Trophoblast cell (in vitro differentiated cells and primary cell): ENCODE measurements around the gene FARSA.

Source experiments
- DNase-seq, 2 donors: peaks; one replicate each; pipeline ENCODE4 v3.0.0-alpha.2; 2016
- H2AFZ ChIP-seq: 2 replicates; pipeline ENCODE4 v1.6.1; 2013; ENCODE audit warnings: low read length, moderate library complexity, mild to moderate bottlenecking; ENCODE audit not compliant: insufficient read depth, poor library complexity
- H2AK5ac ChIP-seq: 2 replicates; pipeline ENCODE4 v1.6.1; 2013; ENCODE audit warnings: mild to moderate bottlenecking, low read length
- H2BK120ac ChIP-seq: 2 replicates; pipeline ENCODE4 v1.6.1; 2013; ENCODE audit warnings: low read length, mild to moderate bottlenecking, moderate library complexity; ENCODE audit not compliant: insufficient read depth, poor library complexity
- H2BK12ac ChIP-seq: 2 replicates; pipeline ENCODE4 v1.6.1; 2013; ENCODE audit warnings: mild to moderate bottlenecking, low read length, moderate library complexity
- H2BK5ac ChIP-seq: 2 replicates; pipeline ENCODE4 v1.6.1; 2013; ENCODE audit warnings: low read length, low read depth, moderate library complexity, mild to moderate bottlenecking; ENCODE audit not compliant: poor library complexity
- H3K14ac ChIP-seq: 2 replicates; pipeline ENCODE4 v1.6.1; 2013; ENCODE audit warnings: mild to moderate bottlenecking, low read length
- H3K18ac ChIP-seq: 2 replicates; pipeline ENCODE4 v1.6.1; 2013; ENCODE audit warnings: mild to moderate bottlenecking, low read length
- H3K23ac ChIP-seq: 2 replicates; pipeline ENCODE4 v1.6.1; 2013; ENCODE audit warnings: low read length
- H3K27ac ChIP-seq: 2 replicates; pipeline ENCODE4 v1.5.1; 2013; ENCODE audit warnings: low read depth, mild to moderate bottlenecking, inconsistent platforms, low read length, moderate library complexity
- H3K27me3 ChIP-seq: 2 replicates; pipeline ENCODE4 v1.6.1; 2013; ENCODE audit warnings: inconsistent platforms, mild to moderate bottlenecking, low read length, moderate library complexity; ENCODE audit not compliant: insufficient read depth
- H3K36me3 ChIP-seq, 2 experiments: 1 replicate in 1 of 2; 2 replicates in 1 of 2; pipeline ENCODE4 v1.6.1; 2013; ENCODE audit warnings: low read length in 2 of 2, mild to moderate bottlenecking in 2 of 2, moderate library complexity in 1 of 2; ENCODE audit not compliant: insufficient read depth in 2 of 2, control insufficient read depth in 1 of 2
- H3K4ac ChIP-seq: 2 replicates; pipeline ENCODE4 v1.6.1; 2013; ENCODE audit warnings: low read depth, mild to moderate bottlenecking, low read length, moderate library complexity
- H3K4me1 ChIP-seq, 2 experiments: 1 replicate in 1 of 2; 2 replicates in 1 of 2; pipeline ENCODE4 v1.6.1; 2013; ENCODE audit warnings: low read length in 2 of 2, mild to moderate bottlenecking in 2 of 2, moderate library complexity in 1 of 2; ENCODE audit not compliant: insufficient read depth in 2 of 2, control insufficient read depth in 1 of 2
- H3K4me2 ChIP-seq: 2 replicates; pipeline ENCODE4 v1.6.1; 2013; ENCODE audit warnings: inconsistent platforms, mild to moderate bottlenecking, low read length, moderate library complexity
- H3K4me3 ChIP-seq: 2 replicates; pipeline ENCODE4 v1.5.1; 2013; ENCODE audit warnings: mild to moderate bottlenecking, low read depth, low read length, inconsistent platforms
- H3K79me1 ChIP-seq: one replicate; pipeline ENCODE4 v1.6.1; 2013; ENCODE audit warnings: low read length
- H3K79me2 ChIP-seq: 2 replicates; pipeline ENCODE4 v1.6.1; 2013; ENCODE audit warnings: low read length, mild to moderate bottlenecking; ENCODE audit not compliant: control insufficient read depth, insufficient read depth, poor library complexity
- H3K9ac ChIP-seq: 2 replicates; pipeline ENCODE4 v1.6.1; 2013; ENCODE audit warnings: mild to moderate bottlenecking, low read length
- H3K9me3 ChIP-seq: 2 replicates; pipeline ENCODE4 v1.6.1; 2013; ENCODE audit warnings: low read depth, mild to moderate bottlenecking, control low read depth, inconsistent platforms, low read length; ENCODE audit not compliant: insufficient read depth
- H4K12ac ChIP-seq: 2 replicates; pipeline ENCODE4 v1.6.1; 2013; ENCODE audit warnings: low read depth, mild to moderate bottlenecking, low read length, moderate library complexity
- H4K8ac ChIP-seq: 2 replicates; pipeline ENCODE4 v1.6.1; 2013; ENCODE audit warnings: low read depth, mild to moderate bottlenecking, low read length, moderate library complexity
- H4K91ac ChIP-seq: one replicate; pipeline ENCODE4 v1.6.1; 2013; ENCODE audit warnings: low read depth, mild to moderate bottlenecking, low read length, moderate library complexity
- WGBS: extraction: QIAGEN DNeasy Blood & Tissue Kit; methylation state at CpG from one replicate; pipeline ENCODE4 v1.1.7; 2013; ENCODE audit warnings: missing lambda C conversion rate; ENCODE audit not compliant: insufficient read length, insufficient coverage; ENCODE audit errors: extremely low coverage; 5-methylcytosine and 5-hydroxymethylcytosine counted together

The FARSA gene

GRCh38 chr19:12970070-12970820 is 36.7 kb upstream of the FARSA start:
- H4K12ac ChIP-seq, result no peak overlapping the region
- no peak overlapping the region for H2BK5ac ChIP-seq
- no peak overlapping the region for H2BK12ac ChIP-seq
- no peak overlapping the region for H3K9ac ChIP-seq
- H3K4me1 ChIP-seq, result peaks cover under 1% of the 10 kb centered on the region in 2 experiments
- peaks cover 2% of the 10 kb centered on the region for H3K27me3 ChIP-seq
- H3K14ac ChIP-seq, result no peak overlapping the region
- H3K4me2 ChIP-seq, result no peak overlapping the region
- H4K91ac ChIP-seq, result no peak overlapping the region
- no peaks in the 10 kb centered on the region for H3K36me3 ChIP-seq
- no peak overlapping the region for H3K23ac ChIP-seq
- no peak overlapping the region for H3K18ac ChIP-seq
- peaks cover 3% of the 10 kb centered on the region for H3K79me1 ChIP-seq
- H3K4me3 ChIP-seq, result no peak overlapping the region
- no peak overlapping the region for H2AK5ac ChIP-seq
- H3K79me2 ChIP-seq, result no peaks in the 10 kb centered on the region
- H2AFZ ChIP-seq, result no peak overlapping the region
- no peak overlapping the region for H3K27ac ChIP-seq
- DNase-seq, result no peak
- H3K4ac ChIP-seq, result no peak overlapping the region
- no CpG with 5 or more reads among the region's 7 CpGs for WGBS
- no peak overlapping the region for H4K8ac ChIP-seq
- H2BK120ac ChIP-seq, result no peak overlapping the region
- no peaks in the 10 kb centered on the region for H3K9me3 ChIP-seq

DNA sequence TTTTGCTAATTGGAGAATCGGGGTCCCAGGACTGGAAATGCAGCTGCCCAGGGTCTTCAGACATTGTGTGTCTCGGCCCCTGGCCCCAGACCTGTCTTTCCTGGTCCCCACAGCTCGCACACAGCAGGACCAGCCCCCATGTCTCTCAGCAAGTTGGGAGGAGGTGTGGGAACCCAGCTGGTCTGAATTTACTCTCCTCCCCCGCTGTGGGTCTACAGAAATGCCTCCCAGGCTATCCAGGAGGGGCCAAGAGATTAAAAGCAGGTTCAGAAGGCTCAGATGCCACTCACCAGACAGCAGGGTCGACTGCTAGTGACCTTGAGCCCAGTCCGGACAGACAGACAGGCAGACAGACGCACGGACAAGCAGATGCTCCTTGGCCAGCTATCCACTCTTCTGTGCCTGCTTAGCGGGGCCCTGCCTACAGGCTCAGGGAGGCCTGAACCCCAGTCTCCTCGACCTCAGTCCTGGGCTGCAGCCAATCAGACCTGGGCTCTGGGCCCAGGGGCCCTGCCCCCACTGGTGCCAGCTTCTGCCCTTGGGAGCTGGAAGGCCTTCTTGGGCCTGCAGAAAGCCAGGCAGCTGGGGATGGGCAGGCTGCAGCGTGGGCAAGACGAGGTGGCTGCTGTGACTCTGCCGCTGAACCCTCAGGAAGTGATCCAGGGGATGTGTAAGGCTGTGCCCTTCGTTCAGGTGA is 35.9 kb upstream of the FARSA start, which contains the start of gene DAND5:
Gene DAND5 (plus strand): TSS at position 285 of the 697 bp plus-strand sequence. CDS start 85 bp downstream, at position 370.
- no CpG with 5 or more reads among the region's 14 CpGs for WGBS
- H2BK120ac ChIP-seq, result no peak within 1 kb of the TSS
- H3K36me3 ChIP-seq, result no peaks in the 10 kb centered on the region
- DNase-seq, result no peak
- H3K79me1 ChIP-seq, result peaks cover 6% of the 10 kb centered on the region
- no peak within 1 kb of the TSS for H3K9ac ChIP-seq
- no peak within 1 kb of the TSS for H3K4me3 ChIP-seq
- no peak within 1 kb of the TSS for H3K18ac ChIP-seq
- no peak within 1 kb of the TSS for H4K8ac ChIP-seq
- peaks cover 2% of the 10 kb centered on the region for H3K27me3 ChIP-seq
- H3K27ac ChIP-seq, result no peak within 1 kb of the TSS
- H4K12ac ChIP-seq, result no peak within 1 kb of the TSS
- H3K9me3 ChIP-seq, result no peaks in the 10 kb centered on the region
- no peak within 1 kb of the TSS for H3K23ac ChIP-seq
- H3K14ac ChIP-seq, result no peak within 1 kb of the TSS
- H2AK5ac ChIP-seq, result no peak within 1 kb of the TSS
- peaks cover 3 to 4% of the 10 kb centered on the region in 2 experiments for H3K4me1 ChIP-seq
- no peak within 1 kb of the TSS for H3K4me2 ChIP-seq
- H3K79me2 ChIP-seq, result no peaks in the 10 kb centered on the region
- no peak within 1 kb of the TSS for H4K91ac ChIP-seq
- no peak within 1 kb of the TSS for H2AFZ ChIP-seq
- H2BK12ac ChIP-seq, result no peak within 1 kb of the TSS
- H3K4ac ChIP-seq, result no peak within 1 kb of the TSS
- no peak within 1 kb of the TSS for H2BK5ac ChIP-seq

DNA sequence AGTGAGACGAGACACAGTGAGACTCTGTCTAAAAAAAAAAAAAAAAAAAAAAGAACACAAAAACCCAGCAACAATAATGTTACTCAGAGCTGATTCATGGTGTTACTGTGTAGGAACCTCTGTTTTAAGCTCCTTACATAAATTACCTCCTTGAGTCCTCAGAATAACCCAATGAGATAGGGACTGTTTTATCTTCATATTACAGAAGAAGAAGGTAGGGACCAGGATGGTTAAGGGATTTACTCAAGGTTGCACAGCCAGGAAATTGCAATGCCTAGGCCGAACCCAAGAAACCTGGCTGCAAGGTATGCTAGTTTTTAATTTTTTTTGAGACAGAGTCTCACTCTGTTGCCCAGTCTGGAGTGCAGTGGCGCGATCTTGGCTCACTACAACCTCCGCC is 34.4 kb upstream of the FARSA start:
- Histone ChIP-seq H3K9me3 (no peaks in the 10 kb centered on the region), H3K27me3 (no peaks in the 10 kb centered on the region), H3K27ac (no peak overlapping the region), H4K12ac (no peak overlapping the region), H4K91ac (no peak overlapping the region), H3K9ac (no peak overlapping the region), H3K79me1 (peaks cover 6% of the 10 kb centered on the region), H3K4me3 (no peak overlapping the region), H3K23ac (no peak overlapping the region), H3K36me3 (no peaks in the 10 kb centered on the region), H3K4me1 (peaks cover 3 to 4% of the 10 kb centered on the region in 2 experiments), H3K4me2 (no peak overlapping the region), H2BK120ac (no peak overlapping the region), H2BK12ac (no peak overlapping the region), H2AFZ (no peak overlapping the region), H3K79me2 (no peaks in the 10 kb centered on the region), H3K14ac (no peak overlapping the region), H4K8ac (no peak overlapping the region), H3K18ac (no peak overlapping the region), H3K4ac (no peak overlapping the region), H2BK5ac (no peak overlapping the region), H2AK5ac (no peak overlapping the region)
- DNase-seq, result no peak
- no CpG with 5 or more reads among the region's 5 CpGs for WGBS

DNA sequence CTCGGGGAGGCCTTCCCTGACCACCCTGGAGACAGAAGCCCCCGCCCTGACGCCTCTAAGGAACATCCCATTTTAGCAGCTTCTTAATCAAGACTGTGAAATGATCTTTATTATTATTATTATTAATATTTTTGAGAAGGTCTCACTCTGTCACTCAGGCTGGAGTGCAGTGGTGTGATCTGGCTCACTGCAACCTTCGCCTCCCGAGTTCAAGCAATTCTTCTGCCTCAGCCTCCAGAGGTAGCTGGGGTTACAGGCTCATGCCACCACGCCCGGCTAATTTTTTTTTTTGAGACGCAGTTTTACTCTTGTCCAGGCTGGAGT is 32.3 kb upstream of the FARSA start:
- H2BK120ac ChIP-seq, result no peak overlapping the region
- no peak for DNase-seq
- no peak overlapping the region for H2AK5ac ChIP-seq
- no peaks in the 10 kb centered on the region for H3K9me3 ChIP-seq
- H4K91ac ChIP-seq, result peak overlapping the region; percentile 71
- H3K18ac ChIP-seq, result peak overlapping the region; percentile 68
- no peak overlapping the region for H2BK5ac ChIP-seq
- H4K8ac ChIP-seq, result peak overlapping the region; percentile 77
- no CpG with 5 or more reads among the region's 8 CpGs for WGBS
- no peak overlapping the region for H4K12ac ChIP-seq
- no peak overlapping the region for H3K9ac ChIP-seq
- peak overlapping the region; percentile 99 for H2AFZ ChIP-seq
- H3K4me1 ChIP-seq, result peaks cover 3 to 4% of the 10 kb centered on the region in 2 experiments
- no peak overlapping the region for H3K4me3 ChIP-seq
- no peak overlapping the region for H3K14ac ChIP-seq
- peak overlapping the region; percentile 56 for H3K4me2 ChIP-seq
- H3K36me3 ChIP-seq, result no peaks in the 10 kb centered on the region
- no peak overlapping the region for H3K27ac ChIP-seq
- H3K23ac ChIP-seq, result no peak overlapping the region
- H2BK12ac ChIP-seq, result no peak overlapping the region
- no peaks in the 10 kb centered on the region for H3K27me3 ChIP-seq
- peaks cover 6% of the 10 kb centered on the region for H3K79me1 ChIP-seq
- no peaks in the 10 kb centered on the region for H3K79me2 ChIP-seq
- no peak overlapping the region for H3K4ac ChIP-seq
